ENCODE results near the gene KCNJ14. TPM values are rescaled to one million over a fixed set of nuclear protein-coding genes. Genes with fewer than 3 reads are reported as not detected.

KCNJ14 gene
- total and polyA plus RNA-seq, 2 experiments from 2014 or later: 0.81 to 0.94 TPM

GRCh38 chr19:48502350-48503018 is 47.1 kb downstream of the KCNJ14 start:
- no peaks in the 10 kb centered on the region for H4K20me1 ChIP-seq (replicated peaks; ENCODE audit: insufficient read depth)
- H3K27ac ChIP-seq (ENCODE audit: low read depth): no peak overlapping the region
- peaks cover under 1% of the 10 kb centered on the region; the same call in 2 of the 3 replicates for H3K36me3 Mint-ChIP-seq (ENCODE audit: low read depth)
- H3F3A ChIP-seq (replicated peaks; ENCODE audit: low read depth): peaks cover 6% of the 10 kb centered on the region; the same call in 1 of the 2 replicates
- peaks cover 21% of the 10 kb centered on the region for H3K27me3 Mint-ChIP-seq (ENCODE audit: insufficient read depth, low read depth, poor library complexity)
- DNase-seq (ENCODE audit: low spot score): no peak
- no peak for TF ChIP-seq NANOG (IDR thresholded peaks at IDR 0.05; ENCODE audit: borderline replicate concordance)
- TF ChIP-seq CREB1 (CRISPR knock-in tag; IDR thresholded peaks at IDR 0.05; ENCODE audit: low read depth): no peak
- no peak for TF ChIP-seq EZH2phosphoT487 (IDR thresholded peaks at IDR 0.05; ENCODE audit: unreplicated experiment)
- TF ChIP-seq POLR2AphosphoS5 (IDR thresholded peaks at IDR 0.05; ENCODE audit: low read depth): peak; percentile 65
- H3K9me3 Mint-ChIP-seq: no peaks in the 10 kb centered on the region
- H3K36me3 ChIP-seq (ENCODE audit: insufficient read depth): no peaks in the 10 kb centered on the region
- H3K4me1 ChIP-seq (ENCODE audit: insufficient read depth): peaks cover 7% of the 10 kb centered on the region; the same call in 1 of the 2 replicates
- H3K79me2 ChIP-seq (replicated peaks; ENCODE audit: insufficient read depth): no peaks in the 10 kb centered on the region
- H3K27ac Mint-ChIP-seq: peak overlapping the region; percentile 70; the same call in 1 of the 2 replicates
- peaks cover 16% of the 10 kb centered on the region for H3K4me1 Mint-ChIP-seq
- peak; percentile 16 for ATAC-seq
- H3K4me3 Mint-ChIP-seq: peak overlapping the region; percentile 50
- H2AFZ ChIP-seq: 0 out of 2 replicates have a peak overlapping the region, but pooled peaks have one; percentile 63
- H3K4me3 ChIP-seq: peak overlapping the region; percentile 63
- no peaks in the 10 kb centered on the region for H3K27me3 ChIP-seq (ENCODE audit: insufficient read depth)
- H3K4me2 ChIP-seq: peak overlapping the region; percentile 85
- no peaks in the 10 kb centered on the region for H3K9me2 ChIP-seq (ENCODE audit: insufficient read depth)

GRCh38 chr19:48506138-48506733 is 50.9 kb downstream of the KCNJ14 start:
- Histone ChIP-seq H4K20me1 (replicated peaks; ENCODE audit: insufficient read depth) (no peaks in the 10 kb centered on the region), H3K27ac (ENCODE audit: low read depth) (no peak overlapping the region), H3K79me2 (replicated peaks; ENCODE audit: insufficient read depth) (no peaks in the 10 kb centered on the region), H3K27me3 (ENCODE audit: insufficient read depth) (no peaks in the 10 kb centered on the region), H3K4me1 (ENCODE audit: insufficient read depth) (peaks cover 7% of the 10 kb centered on the region; the same call in 1 of the 2 replicates), H3K4me3 (no peak overlapping the region), H3K9me2 (ENCODE audit: insufficient read depth) (no peaks in the 10 kb centered on the region), H3K4me2 (no peak overlapping the region), H2AFZ (no peak overlapping the region), H3F3A (replicated peaks; ENCODE audit: low read depth) (peaks cover 3% of the 10 kb centered on the region; the same call in 1 of the 2 replicates), H3K36me3 (ENCODE audit: insufficient read depth) (no peaks in the 10 kb centered on the region)
- Mint-ChIP-seq H3K4me3 (no peak overlapping the region), H3K4me1 (peaks cover 19% of the 10 kb centered on the region), H3K9me3 (no peaks in the 10 kb centered on the region), H3K27ac (no peak overlapping the region), H3K27me3 (ENCODE audit: insufficient read depth, low read depth, poor library complexity) (peaks cover 28% of the 10 kb centered on the region), H3K36me3 (ENCODE audit: low read depth) (peaks cover 5% of the 10 kb centered on the region; the same call in 2 of the 3 replicates)
- TF ChIP-seq ZNF462 (CRISPR knock-in tag; IDR thresholded peaks at IDR 0.05): no peak
- TF ChIP-seq CTCF (conservative IDR thresholded peaks at IDR 0.05; ENCODE audit: low read depth in 2 of 2): peak; percentile 75 to 79
- peak; percentile 85 for DNase-seq (ENCODE audit: low spot score)
- no peak for ATAC-seq

Data from GM23338 (cell line).